RCC 7860 (cell line): ENCODE results near the gene GJE1.

Source experiments
- DNase-seq: peaks from one replicate; pipeline ENCODE4 v3.0.0-alpha.2; 2015; ENCODE audit warnings: low spot score
- FAIRE-seq: peaks from 2 replicates; lab custom pipeline; 2012; peaks lifted over from hg19 to GRCh38; lab: Jason Lieb, UNC

Gene GJE1

DNA sequence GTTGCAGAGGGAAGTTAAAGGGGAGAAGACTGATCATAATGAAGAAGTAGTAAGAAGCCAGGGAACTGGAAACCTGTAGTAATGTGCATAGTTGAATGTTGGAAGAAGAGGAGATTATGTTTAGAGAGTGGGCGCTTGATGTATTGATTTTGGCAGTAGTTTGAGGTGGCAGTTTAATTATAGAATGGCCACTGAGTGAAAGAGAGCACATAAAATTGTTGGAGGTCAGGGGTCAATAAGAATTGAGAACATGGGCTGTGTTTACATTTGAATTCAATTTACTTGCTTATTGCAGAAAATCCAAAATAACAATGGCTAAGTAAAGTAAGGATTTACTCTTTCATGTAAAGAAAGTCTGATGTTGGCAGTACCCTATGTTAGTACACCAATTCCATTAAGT lies 30.1 kb downstream of the GJE1 start:
- no peak for FAIRE-seq
- no peak for DNase-seq

DNA sequence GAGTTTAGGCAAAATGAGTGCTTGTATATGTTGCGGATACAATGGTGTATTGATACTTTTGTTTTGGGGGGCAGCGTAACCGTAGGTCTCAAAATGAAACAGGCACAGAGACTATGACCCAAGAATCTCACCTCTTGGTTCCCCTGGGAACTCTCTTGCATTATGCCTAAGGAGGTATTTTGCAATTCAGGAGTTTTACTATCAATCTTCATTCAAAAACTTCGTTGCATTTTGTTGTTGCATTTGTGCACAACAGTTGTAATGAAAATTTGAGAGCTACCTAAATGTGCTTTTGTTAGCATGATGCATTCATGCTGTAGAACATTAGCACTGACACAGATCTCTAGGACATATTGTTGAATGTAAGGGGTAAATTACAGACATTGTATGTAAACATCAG lies 32.5 kb downstream of the GJE1 start:
- DNase-seq: no peak
- FAIRE-seq: no peak

DNA sequence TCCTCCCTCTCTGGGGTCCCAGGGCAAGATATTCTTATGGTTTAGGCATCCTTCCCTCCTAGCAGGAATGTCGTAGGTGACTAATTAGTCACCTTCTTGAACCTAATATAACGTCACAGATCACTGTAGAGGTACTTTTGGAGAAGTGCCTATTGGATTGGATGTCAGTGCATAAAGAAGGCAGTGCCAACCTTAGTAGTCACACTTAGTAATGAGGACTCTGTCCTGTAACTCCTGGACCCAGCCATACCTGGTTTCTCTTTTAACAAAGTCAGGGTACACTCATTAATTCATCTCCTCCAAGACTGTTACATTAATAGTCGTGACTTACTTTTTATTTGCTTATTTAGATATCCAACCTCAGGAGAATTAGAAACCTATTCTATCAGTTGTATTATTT lies 34.3 kb downstream of the GJE1 start:
- FAIRE-seq (no peak), DNase-seq (no peak)

DNA sequence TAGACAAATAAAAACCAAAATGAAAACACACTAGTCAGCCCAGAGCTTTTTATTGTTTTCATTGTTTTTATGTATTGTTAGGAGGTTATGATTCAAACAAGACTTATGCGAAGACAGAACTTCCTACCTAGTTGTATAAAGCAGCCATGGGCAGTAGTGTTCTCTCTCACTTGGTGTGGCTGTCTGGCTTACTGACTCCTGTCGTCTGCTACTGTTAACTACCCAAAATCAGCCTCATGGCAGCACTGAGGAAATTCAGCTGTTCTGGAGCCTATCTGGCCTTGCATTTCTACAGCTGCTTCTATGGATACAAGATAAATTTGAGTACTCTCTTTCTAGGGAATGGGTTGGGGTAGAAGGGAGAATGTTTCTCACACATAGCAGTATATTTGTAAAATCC lies 34.8 kb downstream of the GJE1 start:
- FAIRE-seq (no peak), DNase-seq (no peak)

DNA sequence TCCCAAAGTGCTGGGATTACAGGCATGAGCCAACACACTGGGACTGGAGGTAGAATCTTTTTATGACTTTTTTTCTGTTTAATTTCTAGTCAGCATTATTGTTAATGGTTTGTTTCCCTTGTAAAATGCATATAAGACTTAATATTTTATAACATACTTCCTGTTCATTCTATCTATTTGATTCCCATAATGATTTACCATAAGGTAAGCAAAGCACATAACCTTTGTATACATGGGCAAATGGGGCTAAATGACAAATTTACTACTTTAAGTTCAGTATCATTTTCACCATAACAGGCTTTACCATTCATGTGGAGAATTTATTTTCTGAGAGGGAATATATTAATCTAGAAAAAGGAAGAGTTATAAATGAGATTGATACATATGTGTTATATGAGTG lies 38.6 kb downstream of the GJE1 start:
- FAIRE-seq: no peak

DNA sequence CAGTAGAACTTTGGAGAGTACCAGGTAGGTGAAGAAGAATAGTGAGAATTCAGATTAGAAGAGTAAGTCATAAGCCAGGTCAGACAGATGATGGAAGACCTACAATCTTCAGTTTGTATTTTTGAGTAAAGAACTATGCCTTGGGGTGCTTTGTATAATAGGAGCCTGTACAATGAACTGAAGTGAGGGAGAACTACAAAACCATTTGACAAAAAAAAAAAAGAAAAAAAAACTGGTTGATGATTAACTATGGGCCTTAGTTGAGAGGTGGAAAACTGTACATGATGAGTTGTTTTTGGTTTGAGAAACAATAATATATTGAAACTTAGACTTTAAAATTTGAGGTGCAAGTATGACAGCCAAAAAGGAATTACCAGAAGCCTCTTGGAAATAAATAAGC lies 40.0 kb downstream of the GJE1 start:
- no peak for DNase-seq
- FAIRE-seq: no peak

More for the DNA sequence above, 38.6 kb downstream of the GJE1 start:
- DNase-seq: no peak

DNA sequence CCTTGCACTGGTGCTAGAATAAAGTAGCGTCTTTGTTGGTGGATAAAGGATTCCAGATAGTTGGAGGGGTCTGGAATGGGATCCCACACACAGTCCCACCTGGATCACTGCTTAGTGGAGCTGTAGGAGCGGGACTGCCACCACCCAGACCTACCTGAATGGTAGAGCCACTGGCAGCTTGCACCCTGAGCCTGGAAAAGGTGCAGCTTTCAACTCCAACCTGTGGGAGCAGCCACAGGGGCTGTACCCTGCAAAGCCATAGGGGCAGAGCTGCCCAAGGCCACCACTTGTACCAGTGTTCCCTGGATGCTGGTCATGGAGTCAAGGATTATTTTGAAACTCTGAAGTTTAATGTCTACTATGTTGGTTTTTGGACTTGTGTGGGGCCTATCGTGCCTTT lies 41.3 kb downstream of the GJE1 start:
- DNase-seq (no peak), FAIRE-seq (no peak)

DNA sequence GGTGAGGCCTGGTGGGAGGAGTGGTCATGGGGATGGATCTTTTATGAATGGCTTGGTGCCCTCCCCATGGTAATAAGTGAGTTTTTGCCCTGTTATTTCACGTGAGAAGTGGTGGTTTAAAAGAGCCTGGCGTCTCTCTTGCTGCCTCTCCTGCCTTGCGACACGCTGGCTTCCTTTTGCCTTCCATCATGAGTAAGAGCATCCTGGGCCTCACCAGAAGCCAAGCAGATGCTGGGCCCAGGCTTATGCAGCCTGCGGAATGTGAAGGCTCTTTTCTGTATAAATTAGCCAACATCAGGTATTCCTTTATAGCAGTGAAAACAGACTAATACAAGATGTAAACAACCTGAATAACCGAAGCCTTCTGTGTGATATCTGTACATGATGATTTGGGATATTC lies 42.0 kb downstream of the GJE1 start:
- FAIRE-seq (no peak), DNase-seq (no peak)

DNA sequence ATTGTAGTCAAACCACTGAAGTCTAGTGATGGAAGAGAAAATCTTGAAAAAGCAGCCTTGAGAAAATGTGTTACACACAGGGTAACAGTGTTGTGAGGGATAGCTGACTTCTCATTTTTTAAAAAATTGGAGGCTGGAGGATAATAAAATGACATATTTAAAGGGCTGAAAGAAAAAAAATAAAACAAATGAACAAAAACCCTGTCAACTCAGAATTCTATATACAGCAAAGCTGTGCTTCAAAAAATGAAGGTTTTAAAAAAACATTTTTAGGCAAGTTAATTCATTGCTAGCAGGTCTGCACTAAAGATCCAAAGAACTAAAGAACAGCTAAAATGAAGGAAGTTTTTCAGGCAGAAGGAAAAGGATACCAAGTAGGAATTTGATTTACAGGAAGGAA lies 45.4 kb downstream of the GJE1 start:
- DNase-seq (no peak), FAIRE-seq (no peak)

DNA sequence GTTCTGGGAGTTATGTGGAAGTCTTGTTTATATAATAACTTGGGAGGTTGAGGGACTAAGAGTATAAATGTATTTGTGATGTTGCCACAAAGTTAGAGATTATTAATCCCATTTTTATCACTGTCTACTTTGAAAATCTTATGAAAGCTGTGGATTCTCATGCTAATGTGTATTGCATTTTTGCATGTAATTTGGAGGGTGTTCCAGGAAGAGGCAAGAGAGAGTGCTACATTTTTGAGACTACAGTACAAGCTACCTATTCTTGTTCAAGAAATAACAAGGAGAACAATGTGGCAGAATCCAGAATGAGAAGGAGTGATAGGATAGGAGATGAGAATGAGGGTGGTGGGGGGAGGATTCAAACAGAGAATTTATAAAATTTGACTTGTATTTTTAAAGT lies 49.3 kb downstream of the GJE1 start:
- no peak for DNase-seq

DNA sequence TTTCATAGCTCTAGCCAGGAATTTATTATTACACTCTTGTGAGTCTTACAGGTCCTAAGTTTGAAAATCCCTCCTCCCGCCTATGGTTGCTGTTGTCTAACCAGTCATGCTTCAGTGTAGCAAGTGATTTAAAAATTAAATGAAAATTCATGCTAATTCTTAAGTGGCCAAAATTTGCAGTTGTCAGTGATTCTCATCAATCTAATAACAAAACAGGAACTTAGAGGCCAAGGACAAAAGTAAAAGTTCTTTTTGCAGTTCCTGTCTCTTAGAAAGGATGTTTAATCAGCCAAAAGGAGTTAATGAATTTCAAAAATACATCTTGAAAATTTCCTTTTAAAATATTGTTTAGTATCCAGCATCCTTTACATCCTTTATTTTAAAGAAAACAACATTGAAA lies 50.6 kb downstream of the GJE1 start:
- no peak for FAIRE-seq
- DNase-seq: no peak

More for the DNA sequence above, 49.3 kb downstream of the GJE1 start:
- FAIRE-seq: no peak

DNA sequence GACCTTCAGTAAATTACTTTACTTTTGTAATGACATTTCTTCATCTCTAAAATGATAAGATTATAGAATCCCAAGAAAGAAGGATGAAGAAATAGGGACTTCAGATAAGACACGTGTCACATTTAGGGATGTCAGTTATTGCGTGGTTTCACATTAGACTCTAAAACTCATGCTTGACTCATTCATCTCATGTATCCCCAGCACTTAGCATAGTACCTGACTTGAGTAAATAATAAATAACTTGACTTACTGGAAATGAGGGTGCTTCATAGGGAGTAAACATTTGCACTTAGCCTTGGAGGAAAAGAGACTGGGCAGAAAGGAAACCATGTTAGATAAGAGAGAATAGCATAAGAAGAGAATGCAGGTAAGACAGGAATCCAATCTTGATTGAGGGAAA lies 51.6 kb downstream of the GJE1 start:
- no peak for DNase-seq
- no peak for FAIRE-seq
